Activated naive CD8-positive, alpha-beta T cell (primary cell): ENCODE results near the gene BSDC1.
"Not testable (repeated sequence)": the region's sequence is repeated elsewhere in the genome, so short reads cannot be mapped to it uniquely, and the experiment has no call there.

Source experiments
- H3K27ac Mint-ChIP-seq: one replicate; pipeline ENCODE4 v1.8.0; 2021; ENCODE audit warnings: mixed read lengths
- H3K27me3 Mint-ChIP-seq: one replicate; pipeline ENCODE4 v1.8.0; 2021; ENCODE audit warnings: mixed read lengths
- H3K36me3 Mint-ChIP-seq: one replicate; pipeline ENCODE4 v1.8.0; 2021; ENCODE audit warnings: mixed read lengths
- H3K4me1 Mint-ChIP-seq: one replicate; pipeline ENCODE4 v1.8.0; 2021; ENCODE audit warnings: low read depth, mixed read lengths
- H3K4me3 Mint-ChIP-seq: one replicate; pipeline ENCODE4 v1.8.0; 2021; ENCODE audit warnings: mild to moderate bottlenecking, mixed read lengths
- H3K9me3 Mint-ChIP-seq: one replicate; pipeline ENCODE4 v1.8.0; 2021; ENCODE audit warnings: low read depth, mixed read lengths

BSDC1 gene

GRCh38 chr1:32355778-32356177 lies 38.5 kb downstream of the BSDC1 start:
- not testable (repeated sequence) for H3K4me3 Mint-ChIP-seq, H3K36me3 Mint-ChIP-seq, H3K27me3 Mint-ChIP-seq, H3K9me3 Mint-ChIP-seq, H3K27ac Mint-ChIP-seq
- H3K4me1 Mint-ChIP-seq: peaks cover 28% of the 10 kb centered on the region

GRCh38 chr1:32353886-32354570 lies 40.2 kb downstream of the BSDC1 start:
- no peak overlapping the region for H3K27ac Mint-ChIP-seq
- peak overlapping the region; percentile 27 for H3K4me3 Mint-ChIP-seq
- H3K36me3 Mint-ChIP-seq: no peaks in the 10 kb centered on the region
- H3K9me3 Mint-ChIP-seq: no peaks in the 10 kb centered on the region
- peaks cover 30% of the 10 kb centered on the region for H3K4me1 Mint-ChIP-seq
- H3K27me3 Mint-ChIP-seq: no peaks in the 10 kb centered on the region

- Mint-ChIP-seq H3K4me1 (peaks cover 36% of the 10 kb centered on the region), H3K9me3 (no peaks in the 10 kb centered on the region), H3K36me3 (no peaks in the 10 kb centered on the region), H3K27me3 (no peaks in the 10 kb centered on the region), H3K27ac (no peak overlapping the region), H3K4me3 (peak overlapping the region; percentile 27)
Measured at GRCh38 chr1:32353431-32353830, 40.8 kb downstream of the BSDC1 start.

GRCh38 chr1:32352831-32353383 lies 41.3 kb downstream of the BSDC1 start:
- Mint-ChIP-seq H3K9me3 (no peaks in the 10 kb centered on the region), H3K27ac (no peak overlapping the region), H3K4me1 (peaks cover 39% of the 10 kb centered on the region), H3K27me3 (no peaks in the 10 kb centered on the region), H3K36me3 (no peaks in the 10 kb centered on the region), H3K4me3 (peak overlapping the region; percentile 68)

- H3K9me3 Mint-ChIP-seq: no peaks in the 10 kb centered on the region
- H3K4me3 Mint-ChIP-seq: peak overlapping the region; percentile 68
- H3K27me3 Mint-ChIP-seq: no peaks in the 10 kb centered on the region
- H3K27ac Mint-ChIP-seq: peak overlapping the region; percentile 61
- no peaks in the 10 kb centered on the region for H3K36me3 Mint-ChIP-seq
- H3K4me1 Mint-ChIP-seq: peaks cover 39% of the 10 kb centered on the region
Measured at GRCh38 chr1:32352239-32352745, 41.9 kb downstream of the BSDC1 start.

- peak overlapping the region; percentile 58 for H3K27ac Mint-ChIP-seq
- peak overlapping the region; percentile 84 for H3K4me3 Mint-ChIP-seq
- H3K27me3 Mint-ChIP-seq: no peaks in the 10 kb centered on the region
- peaks cover 39% of the 10 kb centered on the region for H3K4me1 Mint-ChIP-seq
- no peaks in the 10 kb centered on the region for H3K36me3 Mint-ChIP-seq
- H3K9me3 Mint-ChIP-seq: no peaks in the 10 kb centered on the region
Measured at GRCh38 chr1:32351399-32352238, 42.6 kb downstream of the BSDC1 start.

- Mint-ChIP-seq H3K27me3 (no peaks in the 10 kb centered on the region), H3K9me3 (no peaks in the 10 kb centered on the region), H3K4me1 (peaks cover 46% of the 10 kb centered on the region), H3K27ac (peak overlapping the region; percentile 58), H3K4me3 (peak overlapping the region; percentile 84), H3K36me3 (no peaks in the 10 kb centered on the region)
Measured at GRCh38 chr1:32350785-32351398, 43.3 kb downstream of the BSDC1 start.

GRCh38 chr1:32349211-32349708 lies 45.0 kb downstream of the BSDC1 start:
- peak overlapping the region; percentile 40 for H3K4me3 Mint-ChIP-seq
- peaks cover 57% of the 10 kb centered on the region for H3K4me1 Mint-ChIP-seq
- no peaks in the 10 kb centered on the region for H3K27me3 Mint-ChIP-seq
- no peaks in the 10 kb centered on the region for H3K9me3 Mint-ChIP-seq
- peak overlapping the region; percentile 34 for H3K27ac Mint-ChIP-seq
- H3K36me3 Mint-ChIP-seq: no peaks in the 10 kb centered on the region

GRCh38 chr1:32346532-32347157 lies 47.6 kb downstream of the BSDC1 start:
- no peaks in the 10 kb centered on the region for H3K9me3 Mint-ChIP-seq
- no peaks in the 10 kb centered on the region for H3K36me3 Mint-ChIP-seq
- H3K4me1 Mint-ChIP-seq: peaks cover 49% of the 10 kb centered on the region
- H3K27me3 Mint-ChIP-seq: no peaks in the 10 kb centered on the region
- no peak overlapping the region for H3K27ac Mint-ChIP-seq
- no peak overlapping the region for H3K4me3 Mint-ChIP-seq

- Mint-ChIP-seq H3K27ac (no peak overlapping the region), H3K4me3 (no peak overlapping the region), H3K36me3 (no peaks in the 10 kb centered on the region), H3K27me3 (no peaks in the 10 kb centered on the region), H3K9me3 (no peaks in the 10 kb centered on the region), H3K4me1 (peaks cover 44% of the 10 kb centered on the region)
Measured at GRCh38 chr1:32345289-32345827, 48.9 kb downstream of the BSDC1 start.

GRCh38 chr1:32342704-32343103 lies 51.5 kb downstream of the BSDC1 start:
- H3K4me1 Mint-ChIP-seq: peaks cover 40% of the 10 kb centered on the region
- H3K27me3 Mint-ChIP-seq: no peaks in the 10 kb centered on the region
- no peak overlapping the region for H3K4me3 Mint-ChIP-seq
- H3K36me3 Mint-ChIP-seq: no peaks in the 10 kb centered on the region
- no peak overlapping the region for H3K27ac Mint-ChIP-seq
- H3K9me3 Mint-ChIP-seq: no peaks in the 10 kb centered on the region

- no peaks in the 10 kb centered on the region for H3K27me3 Mint-ChIP-seq
- H3K4me1 Mint-ChIP-seq: peaks cover 47% of the 10 kb centered on the region
- H3K27ac Mint-ChIP-seq: no peak overlapping the region
- H3K9me3 Mint-ChIP-seq: no peaks in the 10 kb centered on the region
- no peaks in the 10 kb centered on the region for H3K36me3 Mint-ChIP-seq
- H3K4me3 Mint-ChIP-seq: no peak overlapping the region
Measured at GRCh38 chr1:32341971-32342370, 52.3 kb downstream of the BSDC1 start.

- Mint-ChIP-seq H3K36me3 (no peaks in the 10 kb centered on the region), H3K9me3 (no peaks in the 10 kb centered on the region), H3K27me3 (no peaks in the 10 kb centered on the region), H3K4me3 (no peak overlapping the region), H3K4me1 (peaks cover 47% of the 10 kb centered on the region), H3K27ac (no peak overlapping the region)
Measured at GRCh38 chr1:32341186-32341757, 53.0 kb downstream of the BSDC1 start.
